Mesendoderm (in vitro differentiated cells): ENCODE data around the gene PNRC2. TPM values are rescaled to one million over a fixed set of nuclear protein-coding genes. Genes with fewer than 3 reads are reported as not detected.

Source experiments
- DNase-seq: peaks from one replicate; pipeline ENCODE4 v3.0.0; 2013
- H2AK5ac ChIP-seq: 2 replicates; pipeline ENCODE4 v1.6.1; 2013; ENCODE audit warnings: low read length, inconsistent platforms
- H2BK120ac ChIP-seq: 2 replicates; pipeline ENCODE4 v1.6.1; 2013; ENCODE audit warnings: low read depth, mild to moderate bottlenecking, low read length, moderate library complexity, mixed read lengths
- H2BK15ac ChIP-seq: replicated peaks from 2 replicates; pipeline ENCODE4 v1.6.1; 2013; ENCODE audit warnings: low read depth, mild to moderate bottlenecking, moderate library complexity
- H2BK5ac ChIP-seq: 2 replicates; pipeline ENCODE4 v1.6.1; 2013; ENCODE audit warnings: low read length, inconsistent platforms
- H3K18ac ChIP-seq: 2 replicates; pipeline ENCODE4 v1.6.1; 2013; ENCODE audit warnings: mild to moderate bottlenecking, low read length, mixed read lengths
- H3K23ac ChIP-seq: one replicate; pipeline ENCODE4 v1.6.1; 2013; ENCODE audit warnings: low read length
- H3K27ac ChIP-seq: 2 replicates; pipeline ENCODE4 v1.5.1; 2013; ENCODE audit warnings: low read depth, mild to moderate bottlenecking, inconsistent platforms, low read length, moderate library complexity
- H3K27me3 ChIP-seq: 2 replicates; pipeline ENCODE4 v1.6.1; 2013; ENCODE audit warnings: low read length, control low read depth, mild to moderate bottlenecking, inconsistent platforms; ENCODE audit not compliant: insufficient read depth, poor library complexity
- H3K36me3 ChIP-seq: 2 replicates; pipeline ENCODE4 v1.6.1; 2013; ENCODE audit warnings: low read length, inconsistent platforms; ENCODE audit not compliant: control insufficient read depth, insufficient read depth
- H3K4ac ChIP-seq: one replicate; pipeline ENCODE4 v1.6.1; 2013; ENCODE audit warnings: low read depth, mild to moderate bottlenecking, low read length, moderate library complexity
- H3K4me1 ChIP-seq: 2 replicates; pipeline ENCODE4 v1.6.1; 2013; ENCODE audit warnings: low read depth, low read length, inconsistent platforms; ENCODE audit not compliant: control insufficient read depth
- H3K4me2 ChIP-seq: 2 replicates; pipeline ENCODE4 v1.6.1; 2013; ENCODE audit warnings: low read length
- H3K4me3 ChIP-seq: 2 replicates; pipeline ENCODE4 v1.5.1; 2013; ENCODE audit warnings: mild to moderate bottlenecking, low read length
- H3K56ac ChIP-seq: one replicate; pipeline ENCODE4 v1.6.1; 2013; ENCODE audit warnings: low read length
- H3K79me1 ChIP-seq: 2 replicates; pipeline ENCODE4 v1.6.1; 2013; ENCODE audit warnings: low read length, inconsistent platforms
- H3K79me2 ChIP-seq: 2 replicates; pipeline ENCODE4 v1.6.1; 2013; ENCODE audit warnings: mild to moderate bottlenecking, low read length; ENCODE audit not compliant: control insufficient read depth, insufficient read depth
- H3K9ac ChIP-seq: 2 replicates; pipeline ENCODE4 v1.6.1; 2013; ENCODE audit warnings: low read length, inconsistent platforms
- H4K5ac ChIP-seq: one replicate; pipeline ENCODE4 v1.6.1; 2013; ENCODE audit warnings: low read length
- H4K8ac ChIP-seq: one replicate; pipeline ENCODE4 v1.6.1; 2013; ENCODE audit warnings: low read depth, mild to moderate bottlenecking, control low read depth, low read length, moderate library complexity
- WGBS: extraction: QIAGEN DNeasy Blood & Tissue Kit; methylation state at CpG from one replicate; pipeline ENCODE4 v1.1.7; 2013; ENCODE audit warnings: low lambda C conversion rate, missing lambda C conversion rate; ENCODE audit not compliant: insufficient coverage; ENCODE audit errors: extremely low coverage; 5-methylcytosine and 5-hydroxymethylcytosine counted together
- polyA plus RNA-seq, 2 experiments: library from polyadenylated mRNA; stranded (reverse); fragments of 200-250 nt; gene quantifications; one replicate each; pipeline ENCODE4 v1.2.3, GENCODE V29; 2013

PNRC2 gene, protein sequence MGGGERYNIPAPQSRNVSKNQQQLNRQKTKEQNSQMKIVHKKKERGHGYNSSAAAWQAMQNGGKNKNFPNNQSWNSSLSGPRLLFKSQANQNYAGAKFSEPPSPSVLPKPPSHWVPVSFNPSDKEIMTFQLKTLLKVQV
- 146 TPM for polyA plus RNA-seq (2013, experiment 1 of 2)
- polyA plus RNA-seq (2013, experiment 2 of 2), result 145 TPM

DNA sequence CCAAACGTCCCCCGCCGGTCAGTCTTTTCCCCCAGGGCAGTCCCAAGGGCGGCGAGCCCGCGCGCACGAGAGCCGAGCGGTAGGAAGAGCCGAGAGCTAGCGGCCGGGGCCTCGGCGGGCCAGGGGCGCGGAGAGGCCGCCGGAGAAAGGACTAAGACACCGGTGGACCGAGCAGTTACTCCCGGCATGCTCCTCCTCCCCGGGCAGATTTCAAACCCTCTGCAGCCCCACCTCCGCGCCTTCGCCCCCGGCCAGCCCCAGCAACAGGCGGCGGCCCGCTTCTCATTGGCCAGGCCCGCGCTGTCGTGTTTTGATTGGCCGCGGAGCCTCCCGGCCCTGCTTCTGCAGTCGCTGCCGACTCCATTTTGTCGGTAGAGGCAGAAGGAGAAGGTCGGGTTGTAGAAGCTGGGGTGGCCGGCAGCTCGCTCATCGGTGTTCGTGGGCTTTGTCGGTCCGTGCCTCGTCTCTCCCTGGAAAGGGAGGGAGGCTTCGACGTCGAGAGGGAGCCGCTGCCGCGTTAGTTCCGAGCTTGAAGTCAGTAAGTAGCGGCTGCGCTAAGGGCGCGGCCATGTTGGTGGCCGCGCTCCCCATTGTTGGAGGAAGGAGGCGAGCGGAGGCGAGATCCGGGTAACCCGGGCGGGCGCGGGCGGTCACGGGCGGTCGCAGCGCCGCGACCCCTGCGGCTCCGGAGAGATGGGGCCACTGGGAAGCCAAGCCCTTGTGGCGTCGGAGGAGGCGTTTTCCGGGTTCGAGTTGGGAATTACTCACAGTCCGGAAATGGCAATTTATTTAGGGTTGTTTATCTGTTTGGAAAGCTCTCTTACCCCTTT, at the start of gene PNRC2:
Gene PNRC2, plus strand, starts transcription at position 368 of the 830 bp plus-strand sequence. CDS start 1,630 bp downstream, outside the sequence.
- no peak within 1 kb of the TSS for H4K5ac ChIP-seq
- peak within 1 kb of the TSS; percentile 99 for H3K56ac ChIP-seq
- peak within 1 kb of the TSS; percentile 69 for H2BK120ac ChIP-seq
- H3K23ac ChIP-seq, result peak within 1 kb of the TSS; percentile 80
- H3K18ac ChIP-seq, result peak within 1 kb of the TSS; percentile 94
- peaks cover 19% of the 10 kb centered on the region for H3K79me2 ChIP-seq
- no CpG with 5 or more reads among the region's 84 CpGs for WGBS
- H3K27ac ChIP-seq, result peak within 1 kb of the TSS; percentile 98
- H2AK5ac ChIP-seq, result no peak within 1 kb of the TSS
- no peaks in the 10 kb centered on the region for H3K36me3 ChIP-seq
- H3K4me2 ChIP-seq, result peak within 1 kb of the TSS; percentile 53
- peak within 1 kb of the TSS; percentile 94 for H2BK5ac ChIP-seq
- no peaks in the 10 kb centered on the region for H3K79me1 ChIP-seq
- no peak within 1 kb of the TSS for H2BK15ac ChIP-seq
- peak within 1 kb of the TSS; percentile 95 for H3K9ac ChIP-seq
- peak within 1 kb of the TSS; percentile 90 for H3K4ac ChIP-seq
- H4K8ac ChIP-seq, result peak within 1 kb of the TSS; percentile 97
- H3K4me3 ChIP-seq, result peak within 1 kb of the TSS; percentile 77
- peak; percentile 98 for DNase-seq
- no peaks in the 10 kb centered on the region for H3K27me3 ChIP-seq
- H3K4me1 ChIP-seq, result no peaks in the 10 kb centered on the region

DNA sequence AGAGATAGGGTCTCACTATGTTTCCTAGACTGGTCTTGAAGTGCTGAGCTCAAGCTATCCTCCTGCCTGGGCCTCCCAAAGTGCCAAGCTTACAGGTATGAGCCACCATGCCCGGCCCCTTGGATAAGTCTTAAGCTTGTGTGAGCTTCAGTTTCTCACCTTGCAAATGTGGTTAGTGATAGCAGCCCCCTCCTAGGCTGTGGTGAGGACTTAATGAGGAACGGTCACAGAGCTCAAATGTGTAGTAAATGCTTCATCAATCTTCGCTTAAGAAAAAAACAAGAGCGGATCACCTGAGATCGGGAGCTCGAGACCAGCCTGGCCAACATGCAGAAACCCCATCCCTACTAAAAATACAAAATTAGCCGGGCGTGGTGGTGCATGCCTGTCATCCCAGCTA, 49.5 kb upstream of the PNRC2 start:
- H2BK5ac ChIP-seq, result no peak overlapping the region
- no peaks in the 10 kb centered on the region for H3K27me3 ChIP-seq
- H3K79me2 ChIP-seq, result no peaks in the 10 kb centered on the region
- no peaks in the 10 kb centered on the region for H3K4me1 ChIP-seq
- no peak overlapping the region for H3K18ac ChIP-seq
- no peak overlapping the region for H3K56ac ChIP-seq
- H3K36me3 ChIP-seq, result no peaks in the 10 kb centered on the region
- H3K4me2 ChIP-seq, result no peak overlapping the region
- no peak overlapping the region for H2AK5ac ChIP-seq
- H3K4me3 ChIP-seq, result no peak overlapping the region
- DNase-seq, result no peak
- H4K5ac ChIP-seq, result no peak overlapping the region
- no CpG with 5 or more reads among the region's 8 CpGs for WGBS
- no peak overlapping the region for H3K4ac ChIP-seq
- no peak overlapping the region for H3K27ac ChIP-seq
- H2BK120ac ChIP-seq, result no peak overlapping the region
- H2BK15ac ChIP-seq, result no peak overlapping the region
- no peaks in the 10 kb centered on the region for H3K79me1 ChIP-seq
- H3K23ac ChIP-seq, result no peak overlapping the region
- no peak overlapping the region for H3K9ac ChIP-seq
- H4K8ac ChIP-seq, result no peak overlapping the region

DNA sequence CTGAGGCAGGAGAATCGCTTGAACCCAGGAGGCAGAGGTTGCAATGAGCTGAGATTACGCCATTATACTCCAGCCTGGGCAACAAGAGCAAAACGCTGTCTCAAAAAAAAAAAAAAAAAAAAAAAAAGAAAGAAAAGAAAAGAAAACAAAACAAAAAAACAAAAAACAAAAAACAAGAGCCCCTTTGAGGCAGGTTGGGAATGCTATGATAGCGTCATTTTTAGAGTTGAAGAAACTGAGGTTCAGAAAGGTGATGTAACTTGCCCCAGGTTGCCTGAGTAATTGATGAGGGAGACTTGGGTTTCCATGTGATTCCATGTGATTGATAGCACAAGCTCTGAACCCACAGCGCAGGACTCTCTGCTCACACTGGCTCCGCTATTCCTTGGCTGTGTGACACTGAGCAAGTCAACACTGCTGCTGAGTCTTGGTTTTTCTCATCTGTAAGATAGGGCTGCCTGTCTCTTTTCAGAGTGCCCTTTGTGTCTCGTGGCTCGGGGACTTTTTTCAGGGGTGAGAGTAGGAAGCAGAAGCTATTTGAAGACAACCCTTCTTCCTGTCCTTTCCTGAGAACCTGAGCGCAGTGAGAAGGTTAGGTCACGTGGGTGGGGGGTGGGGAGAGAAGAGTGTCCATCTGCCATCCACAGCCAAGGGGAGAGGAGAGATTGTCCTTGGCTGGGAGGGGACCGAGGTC, 48.9 kb upstream of the PNRC2 start:
- no peaks in the 10 kb centered on the region for H3K4me1 ChIP-seq
- no peak overlapping the region for H4K5ac ChIP-seq
- no peak overlapping the region for H2BK120ac ChIP-seq
- H4K8ac ChIP-seq, result no peak overlapping the region
- no peak overlapping the region for H3K23ac ChIP-seq
- no peak overlapping the region for H2AK5ac ChIP-seq
- H3K56ac ChIP-seq, result no peak overlapping the region
- no peak overlapping the region for H2BK5ac ChIP-seq
- no peak overlapping the region for H3K4me2 ChIP-seq
- no peaks in the 10 kb centered on the region for H3K79me1 ChIP-seq
- H3K18ac ChIP-seq, result no peak overlapping the region
- no peak overlapping the region for H3K27ac ChIP-seq
- no CpG with 5 or more reads among the region's 11 CpGs for WGBS
- no peak overlapping the region for H3K4me3 ChIP-seq
- H3K27me3 ChIP-seq, result no peaks in the 10 kb centered on the region
- no peak overlapping the region for H2BK15ac ChIP-seq
- no peak overlapping the region for H3K9ac ChIP-seq
- DNase-seq, result no peak
- no peak overlapping the region for H3K4ac ChIP-seq
- H3K36me3 ChIP-seq, result no peaks in the 10 kb centered on the region
- no peaks in the 10 kb centered on the region for H3K79me2 ChIP-seq

DNA sequence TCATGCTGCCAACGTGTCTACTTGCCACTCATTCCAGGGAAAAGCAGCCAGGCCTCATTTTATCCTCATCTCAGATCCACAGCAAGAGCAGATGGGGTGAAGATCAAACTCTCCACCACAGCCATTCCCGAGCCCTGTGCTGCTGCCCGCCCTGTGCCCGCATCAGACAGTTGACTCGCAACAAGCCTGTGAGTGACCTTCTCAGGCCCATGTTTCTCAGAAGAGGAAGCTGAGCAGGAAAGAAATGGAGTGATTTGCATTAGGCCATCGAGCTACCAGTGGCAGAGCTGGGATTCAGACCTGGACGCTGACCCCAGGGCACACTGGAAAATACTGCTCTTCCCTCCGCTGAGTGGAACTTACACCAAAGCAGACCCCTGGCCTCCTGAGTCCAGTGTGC, 47.7 kb upstream of the PNRC2 start:
- Histone ChIP-seq H3K79me1 (no peaks in the 10 kb centered on the region), H3K36me3 (no peaks in the 10 kb centered on the region), H3K4me2 (no peak overlapping the region), H4K8ac (no peak overlapping the region), H3K27me3 (no peaks in the 10 kb centered on the region), H3K79me2 (no peaks in the 10 kb centered on the region), H3K9ac (no peak overlapping the region), H3K4me1 (no peaks in the 10 kb centered on the region), H3K4me3 (no peak overlapping the region), H4K5ac (no peak overlapping the region), H3K27ac (no peak overlapping the region), H3K56ac (no peak overlapping the region), H3K18ac (no peak overlapping the region), H3K23ac (no peak overlapping the region), H2AK5ac (no peak overlapping the region), H3K4ac (no peak overlapping the region), H2BK5ac (no peak overlapping the region), H2BK120ac (no peak overlapping the region), H2BK15ac (no peak overlapping the region)
- DNase-seq, result no peak
- WGBS, result no CpG with 5 or more reads among the region's 8 CpGs

DNA sequence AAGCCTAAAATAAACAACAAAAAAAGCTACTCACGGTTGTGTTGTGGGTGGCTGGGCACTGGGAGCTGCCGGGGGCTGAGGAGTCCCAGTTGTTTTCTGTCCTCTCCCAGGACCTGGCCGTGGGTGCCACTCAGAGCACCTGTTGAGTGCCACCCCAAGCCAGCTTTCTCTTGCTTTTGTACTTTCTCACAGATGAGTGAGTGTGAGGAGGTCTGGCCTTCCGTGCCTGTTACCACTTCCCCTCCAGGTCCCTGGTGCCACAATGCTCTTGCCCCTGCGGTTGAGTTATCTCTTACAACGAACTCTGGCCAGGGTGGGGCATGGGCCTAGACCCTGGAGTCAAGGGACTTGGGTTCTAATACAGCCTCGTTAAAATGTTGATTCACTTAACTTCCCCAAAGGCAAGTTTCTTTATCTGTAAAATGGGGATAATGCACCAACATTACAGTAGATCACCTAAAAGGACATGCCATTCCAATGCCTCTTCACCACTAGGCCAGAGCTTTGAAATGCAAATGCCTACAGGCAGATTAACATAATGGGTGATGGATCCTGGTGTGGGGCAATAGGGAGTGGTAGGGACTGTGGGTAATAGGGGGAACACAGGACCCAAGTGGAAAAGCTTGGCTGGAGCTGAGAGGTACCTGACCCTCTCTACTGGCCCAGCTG, 46.3 kb upstream of the PNRC2 start, which contains the start of gene CNR2:
Gene CNR2, minus strand, starts transcription at position 151 of the 669 bp plus-strand sequence. CDS start 37,745 bp downstream, outside the sequence.
- H3K9ac ChIP-seq, result no peak within 1 kb of the TSS
- no peaks in the 10 kb centered on the region for H3K27me3 ChIP-seq
- no peak within 1 kb of the TSS for H2BK120ac ChIP-seq
- no peak within 1 kb of the TSS for H3K4me2 ChIP-seq
- H3K79me2 ChIP-seq, result no peaks in the 10 kb centered on the region
- H3K23ac ChIP-seq, result no peak within 1 kb of the TSS
- no peak within 1 kb of the TSS for H3K56ac ChIP-seq
- no peak within 1 kb of the TSS for H4K8ac ChIP-seq
- no CpG with 5 or more reads among the region's 7 CpGs for WGBS
- H3K79me1 ChIP-seq, result no peaks in the 10 kb centered on the region
- no peak within 1 kb of the TSS for H2BK15ac ChIP-seq
- no peak within 1 kb of the TSS for H3K4ac ChIP-seq
- no peaks in the 10 kb centered on the region for H3K4me1 ChIP-seq
- no peak for DNase-seq
- H4K5ac ChIP-seq, result no peak within 1 kb of the TSS
- no peaks in the 10 kb centered on the region for H3K36me3 ChIP-seq
- H3K27ac ChIP-seq, result no peak within 1 kb of the TSS
- no peak within 1 kb of the TSS for H2BK5ac ChIP-seq
- H3K18ac ChIP-seq, result no peak within 1 kb of the TSS
- H3K4me3 ChIP-seq, result no peak within 1 kb of the TSS
- H2AK5ac ChIP-seq, result no peak within 1 kb of the TSS
